Measurements from ENCODE around the gene LRRN4CL.
"Not testable (repeated sequence)": the region's sequence is repeated elsewhere in the genome, so short reads cannot be mapped to it uniquely, and the experiment has no call there.

LRRN4CL gene

GRCh38 chr11:62676698-62677097 is 12.6 kb downstream of the LRRN4CL start:
- no peak for DNase-seq (ENCODE audit: low spot score)

- not testable (repeated sequence) for DNase-seq (ENCODE audit: low spot score)
Observed at GRCh38 chr11:62675415-62675814, 13.9 kb downstream of the LRRN4CL start.

GRCh38 chr11:62673196-62673525 is 16.2 kb downstream of the LRRN4CL start:
- DNase-seq (ENCODE audit: low spot score), result no peak

- DNase-seq (ENCODE audit: low spot score), result peak; percentile 87
Observed at GRCh38 chr11:62671608-62672389, 17.5 kb downstream of the LRRN4CL start, which contains the start of the genes LBHD1 and UQCC3. LBHD1 (minus strand) TSS chr11:62672267; CDS start chr11:62670031, 2,236 bp downstream. UQCC3 (plus strand) TSS chr11:62671673; CDS start chr11:62671746, 73 bp downstream.

GRCh38 chr11:62671236-62671607 is 18.1 kb downstream of the LRRN4CL start:
- DNase-seq (ENCODE audit: low spot score), result no peak

- no peak for DNase-seq (ENCODE audit: low spot score)
Observed at GRCh38 chr11:62669420-62670161, 19.7 kb downstream of the LRRN4CL start.

GRCh38 chr11:62667460-62667859 is 21.9 kb downstream of the LRRN4CL start:
- DNase-seq (ENCODE audit: low spot score), result no peak

- DNase-seq (ENCODE audit: low spot score), result no peak
Observed at GRCh38 chr11:62666259-62666926, 22.9 kb downstream of the LRRN4CL start.

- peak; percentile 25 for DNase-seq (ENCODE audit: low spot score)
Observed at GRCh38 chr11:62665599-62666258, 23.6 kb downstream of the LRRN4CL start.

GRCh38 chr11:62665075-62665598 is 24.2 kb downstream of the LRRN4CL start, which contains the start of the genes C11orf98 and CSKMT:
C11orf98 (minus strand) TSS chr11:62665210; CDS start chr11:62665169, 41 bp downstream.
CSKMT (plus strand) TSS chr11:62665312; CDS start chr11:62665880, 568 bp downstream.
- DNase-seq (ENCODE audit: low spot score), result peak; percentile 92

- DNase-seq (ENCODE audit: low spot score), result no peak
Observed at GRCh38 chr11:62664405-62665074, 24.8 kb downstream of the LRRN4CL start.

- no peak for DNase-seq (ENCODE audit: low spot score)
Observed at GRCh38 chr11:62656796-62657429, 32.4 kb downstream of the LRRN4CL start.

- DNase-seq (ENCODE audit: low spot score), result no peak
Observed at GRCh38 chr11:62654297-62654696, 35.0 kb downstream of the LRRN4CL start.

- no peak for DNase-seq (ENCODE audit: low spot score)
Observed at GRCh38 chr11:62652161-62653006, 36.9 kb downstream of the LRRN4CL start.

- DNase-seq (ENCODE audit: low spot score), result not testable (repeated sequence)
Observed at GRCh38 chr11:62650283-62650682, 39.0 kb downstream of the LRRN4CL start.

GRCh38 chr11:62649486-62649885 is 39.8 kb downstream of the LRRN4CL start:
- no peak for DNase-seq (ENCODE audit: low spot score)

GRCh38 chr11:62648967-62649364 is 40.4 kb downstream of the LRRN4CL start:
- no peak for DNase-seq (ENCODE audit: low spot score)

- DNase-seq (ENCODE audit: low spot score), result no peak
Observed at GRCh38 chr11:62648185-62648966, 41.0 kb downstream of the LRRN4CL start.

GRCh38 chr11:62647609-62648005 is 41.7 kb downstream of the LRRN4CL start:
- DNase-seq (ENCODE audit: low spot score), result no peak
